Measurements from ENCODE around the gene EPS15. TPM values are rescaled to one million over a fixed set of nuclear protein-coding genes. Genes with fewer than 3 reads are reported as not detected.

EPS15 gene
- total RNA-seq (10 to 100 TPM; 61.0 to 76.1 (median 75.2) TPM), total RNA-seq (101 to 194 (median 135) reads per million in 29 experiments)
- 95.9 TPM for total RNA-seq (2013)

DNA sequence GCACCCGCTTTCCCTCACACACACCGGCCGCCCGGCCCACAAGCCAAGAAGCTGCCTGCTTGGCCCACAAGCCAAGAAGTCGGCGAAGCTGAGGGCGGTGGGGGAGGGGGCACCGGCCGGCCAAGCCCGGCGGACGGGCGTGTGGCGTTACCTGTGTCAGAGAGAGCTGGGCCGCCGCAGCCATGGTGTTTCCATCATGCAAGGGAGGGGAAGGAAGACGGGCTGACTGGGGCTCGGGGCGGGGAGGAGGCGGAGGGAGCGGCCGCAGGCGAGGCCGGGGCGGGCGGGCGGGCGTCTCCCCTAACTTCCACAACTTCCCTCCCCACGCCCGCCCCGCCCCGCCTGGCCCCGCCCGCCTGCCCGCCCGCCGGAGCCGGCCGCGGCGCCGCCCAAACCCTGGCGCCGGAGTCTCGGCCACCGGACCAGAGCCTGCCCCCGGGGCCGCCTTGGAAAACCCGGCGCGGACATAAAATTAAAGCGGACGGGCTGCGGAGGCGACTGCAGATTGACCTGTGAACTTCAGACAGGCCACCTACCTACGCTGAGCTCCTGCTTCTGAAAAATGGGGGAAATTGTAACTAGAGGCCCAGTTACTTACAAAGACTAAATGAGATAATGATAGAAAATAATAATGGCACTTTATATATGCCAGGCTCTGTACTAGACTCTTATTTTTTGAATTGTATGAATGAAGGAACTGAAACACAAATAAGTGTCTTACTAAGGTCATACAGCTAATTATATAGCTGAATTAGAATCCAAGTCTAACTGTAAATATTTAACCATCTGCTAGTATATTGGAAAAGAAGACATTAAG, at the start of gene EPS15:
TSS of gene EPS15 (minus strand) at position 219 of the 817 bp plus-strand sequence. CDS start at position 184, 35 bp downstream.
- H3K36me3 Mint-ChIP-seq: no peaks in the 10 kb centered on the region
- H3K4me1 Mint-ChIP-seq: peaks cover 55 to 60% (median 56%) of the 10 kb centered on the region in 3 donors
- peak within 1 kb of the TSS; percentile 88 to 92 for H3K27ac Mint-ChIP-seq
- no peaks in the 10 kb centered on the region for H3K36me3 ChIP-seq (ENCODE audit: control insufficient read depth in 2 of 2, extremely low read depth in 1 of 2, insufficient read depth in 1 of 2, low read length in 1 of 2)
- peak within 1 kb of the TSS; percentile 83 for H3K27ac ChIP-seq (ENCODE audit: low read length)
- 7% methylated on average over 20 of the region's 56 CpGs for WGBS (ENCODE audit: insufficient coverage)
- peak within 1 kb of the TSS; percentile 65 to 88 for H3K4me3 ChIP-seq (ENCODE audit: control insufficient read depth in 1 of 2, extremely low read depth in 1 of 2, low read length in 1 of 2)
- POLR2A ChIA-PET: interaction anchor here in 1 of 2 donors (0.7 kb wide), 1 partner anchor 1805 kb away, joined by 5 read pairs; no protein-coding TSS in a partner anchor
- no peaks in the 10 kb centered on the region for H3K27me3 Mint-ChIP-seq
- H3K27me3 ChIP-seq (replicated peaks in 1 of 2; ENCODE audit: control insufficient read depth in 2 of 2, extremely low read depth in 1 of 2, insufficient read depth in 2 of 2, low read length in 1 of 2): no peaks in the 10 kb centered on the region
- H3K4me1 ChIP-seq (ENCODE audit: control insufficient read depth in 1 of 2, extremely low read depth in 1 of 2, insufficient read depth in 2 of 2, low read length in 2 of 2): peaks cover 9 to 24% of the 10 kb centered on the region in 2 experiments
- peak within 1 kb of the TSS; percentile 91 to 99 (median 95) for H3K4me3 Mint-ChIP-seq
- H3K9me3 ChIP-seq: no peaks in the 10 kb centered on the region
- CTCF ChIA-PET: interaction anchor here in 1 of 2 donors (0.6 kb wide), 2 partner anchors 16 to 98 kb away, joined by 3 read pairs; partner anchors contain the start of gene OSBPL9
- ATAC-seq (replicated peaks in 1 of 4) (peak; percentile 80 to 88 (median 86)), DNase-seq (peak; percentile 69 to 87 (median 82))
- no peaks in the 10 kb centered on the region for H3K9me3 Mint-ChIP-seq

DNA sequence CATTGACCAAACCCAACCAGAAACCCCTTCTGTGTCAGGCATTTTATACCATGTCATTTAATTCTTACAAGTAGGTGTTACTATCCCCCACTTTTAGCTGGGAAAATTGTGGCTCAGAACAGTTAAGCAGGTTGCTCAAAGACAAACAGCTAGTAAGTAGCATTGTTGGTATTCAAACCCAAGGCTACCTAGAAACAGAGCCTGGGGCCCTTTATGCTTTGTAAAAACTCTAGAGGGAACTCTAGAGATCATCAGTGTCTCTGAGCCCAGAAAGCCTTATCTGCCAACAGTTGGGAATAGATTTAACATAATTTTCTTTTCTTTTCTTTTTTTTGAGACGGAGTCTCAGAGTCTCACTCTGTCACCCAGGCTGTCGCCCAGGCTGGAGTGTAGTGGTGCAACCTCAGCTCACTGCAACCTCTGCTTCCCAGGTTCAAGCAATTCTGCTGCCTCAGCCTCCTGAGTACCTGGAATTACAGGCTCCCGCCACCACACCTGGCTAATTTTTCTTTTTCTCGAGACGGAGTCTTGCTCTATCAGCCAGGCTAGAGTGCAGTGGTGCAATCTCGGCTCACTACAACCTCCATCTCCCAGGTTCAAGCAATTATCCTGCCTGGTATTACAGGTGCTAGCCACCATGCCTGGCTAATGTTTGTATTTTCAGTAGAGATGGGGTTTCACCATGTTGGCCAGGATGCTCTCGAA, 49.3 kb upstream of the EPS15 start:
- ATAC-seq (replicated peaks in 1 of 4) (no peak), DNase-seq (no peak)
- WGBS (ENCODE audit: insufficient coverage): 95% methylated on average over 4 of the region's 7 CpGs
- Mint-ChIP-seq H3K4me3 (no peak overlapping the region), H3K36me3 (no peaks in the 10 kb centered on the region), H3K27me3 (no peaks in the 10 kb centered on the region), H3K4me1 (peaks cover 29 to 47% (median 45%) of the 10 kb centered on the region in 3 donors), H3K9me3 (no peaks in the 10 kb centered on the region), H3K27ac (peak overlapping the region; percentile 93)
- H3K36me3 ChIP-seq (ENCODE audit: control insufficient read depth in 2 of 2, extremely low read depth in 1 of 2, insufficient read depth in 1 of 2, low read length in 1 of 2): no peaks in the 10 kb centered on the region
- no peaks in the 10 kb centered on the region for H3K27me3 ChIP-seq (replicated peaks in 1 of 2; ENCODE audit: control insufficient read depth in 2 of 2, extremely low read depth in 1 of 2, insufficient read depth in 2 of 2, low read length in 1 of 2)
- peak overlapping the region; percentile 77 for H3K27ac ChIP-seq (ENCODE audit: low read length)
- CTCF ChIA-PET: interaction anchor here in 1 of 2 donors (1.1 to 1.9 kb wide), 2 partner anchors 199 to 201 kb away, joined by 4 to 7 read pairs; no protein-coding TSS in a partner anchor
- H3K4me1 ChIP-seq (ENCODE audit: control insufficient read depth in 1 of 2, extremely low read depth in 1 of 2, insufficient read depth in 2 of 2, low read length in 2 of 2): peaks cover 19 to 28% of the 10 kb centered on the region in 2 experiments
- POLR2A ChIA-PET: no interaction called here
- no peak overlapping the region for H3K4me3 ChIP-seq (ENCODE audit: control insufficient read depth in 1 of 2, extremely low read depth in 1 of 2, low read length in 1 of 2)
- H3K9me3 ChIP-seq: no peaks in the 10 kb centered on the region

DNA sequence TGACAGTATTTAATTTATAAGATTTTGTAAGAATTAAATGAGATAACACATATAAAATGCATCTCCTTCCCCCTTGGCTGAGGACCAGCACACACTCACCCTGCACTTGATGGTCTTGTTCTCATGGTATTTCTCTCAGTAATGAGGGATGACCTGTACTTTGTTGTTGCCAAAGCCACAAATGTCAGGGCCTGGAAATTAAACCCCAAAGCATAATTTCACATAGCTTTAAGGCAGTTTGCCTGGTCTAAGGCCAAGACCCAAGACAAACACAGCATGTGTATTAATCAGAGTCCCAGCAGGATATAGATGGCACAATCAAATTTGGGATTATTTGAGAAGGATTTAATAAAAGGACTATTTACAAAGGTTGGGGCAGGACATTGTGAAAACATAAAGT, 48.6 kb upstream of the EPS15 start:
- Mint-ChIP-seq H3K27me3 (no peaks in the 10 kb centered on the region), H3K36me3 (no peaks in the 10 kb centered on the region), H3K27ac (peak overlapping the region in 1 of 2 donors; percentile 25), H3K4me3 (no peak overlapping the region), H3K4me1 (peaks cover 29 to 47% (median 45%) of the 10 kb centered on the region in 3 donors), H3K9me3 (no peaks in the 10 kb centered on the region)
- peaks cover 19 to 28% of the 10 kb centered on the region in 2 experiments for H3K4me1 ChIP-seq (ENCODE audit: control insufficient read depth in 1 of 2, extremely low read depth in 1 of 2, insufficient read depth in 2 of 2, low read length in 2 of 2)
- H3K27me3 ChIP-seq (replicated peaks in 1 of 2; ENCODE audit: control insufficient read depth in 2 of 2, extremely low read depth in 1 of 2, insufficient read depth in 2 of 2, low read length in 1 of 2): no peaks in the 10 kb centered on the region
- DNase-seq (no peak), ATAC-seq (replicated peaks in 1 of 4) (no peak)
- no peak overlapping the region for H3K27ac ChIP-seq (ENCODE audit: low read length)
- POLR2A ChIA-PET: no interaction called here
- no peaks in the 10 kb centered on the region for H3K36me3 ChIP-seq (ENCODE audit: control insufficient read depth in 2 of 2, extremely low read depth in 1 of 2, insufficient read depth in 1 of 2, low read length in 1 of 2)
- H3K4me3 ChIP-seq (ENCODE audit: control insufficient read depth in 1 of 2, extremely low read depth in 1 of 2, low read length in 1 of 2): no peak overlapping the region
- no peaks in the 10 kb centered on the region for H3K9me3 ChIP-seq
- CTCF ChIA-PET: no interaction called here

DNA sequence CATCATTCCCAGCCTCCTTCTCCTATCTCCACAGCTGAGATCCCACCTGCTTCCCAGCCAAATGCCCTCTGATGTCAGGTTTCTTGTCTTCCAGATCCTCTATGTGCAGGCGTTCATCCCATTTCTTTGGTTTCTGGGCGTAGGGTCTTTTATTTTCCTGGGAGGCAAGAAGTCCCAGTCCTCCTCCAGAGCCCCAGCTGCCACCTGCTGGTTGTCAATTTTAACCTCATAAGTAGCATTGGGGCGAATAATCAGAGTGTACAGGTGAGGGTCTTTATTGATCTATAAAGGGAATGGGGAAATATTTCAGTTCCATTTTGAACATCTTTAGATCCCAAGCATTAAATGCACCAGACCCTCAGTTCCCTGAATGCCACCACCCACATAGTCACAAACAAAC, 47.2 kb upstream of the EPS15 start:
- H3K4me1 Mint-ChIP-seq: peaks cover 29 to 44% (median 37%) of the 10 kb centered on the region in 3 donors
- no peak overlapping the region for H3K4me3 Mint-ChIP-seq
- ATAC-seq (replicated peaks in 1 of 4): no peak
- Histone ChIP-seq H3K4me3 (ENCODE audit: control insufficient read depth in 1 of 2, extremely low read depth in 1 of 2, low read length in 1 of 2) (no peak overlapping the region), H3K36me3 (ENCODE audit: control insufficient read depth in 2 of 2, extremely low read depth in 1 of 2, insufficient read depth in 1 of 2, low read length in 1 of 2) (no peaks in the 10 kb centered on the region), H3K27ac (ENCODE audit: low read length) (no peak overlapping the region), H3K27me3 (replicated peaks in 1 of 2; ENCODE audit: control insufficient read depth in 2 of 2, extremely low read depth in 1 of 2, insufficient read depth in 2 of 2, low read length in 1 of 2) (no peaks in the 10 kb centered on the region), H3K9me3 (no peaks in the 10 kb centered on the region), H3K4me1 (ENCODE audit: control insufficient read depth in 1 of 2, extremely low read depth in 1 of 2, insufficient read depth in 2 of 2, low read length in 2 of 2) (peaks cover 19 to 24% of the 10 kb centered on the region in 2 experiments)
- ChIA-PET CTCF (no interaction called here), POLR2A (no interaction called here)
- H3K9me3 Mint-ChIP-seq: no peaks in the 10 kb centered on the region
- DNase-seq: no peak
- H3K36me3 Mint-ChIP-seq: no peaks in the 10 kb centered on the region
- no peaks in the 10 kb centered on the region for H3K27me3 Mint-ChIP-seq
- no CpG with 5 or more reads among the region's 3 CpGs for WGBS (ENCODE audit: insufficient coverage)
- no peak overlapping the region for H3K27ac Mint-ChIP-seq

DNA sequence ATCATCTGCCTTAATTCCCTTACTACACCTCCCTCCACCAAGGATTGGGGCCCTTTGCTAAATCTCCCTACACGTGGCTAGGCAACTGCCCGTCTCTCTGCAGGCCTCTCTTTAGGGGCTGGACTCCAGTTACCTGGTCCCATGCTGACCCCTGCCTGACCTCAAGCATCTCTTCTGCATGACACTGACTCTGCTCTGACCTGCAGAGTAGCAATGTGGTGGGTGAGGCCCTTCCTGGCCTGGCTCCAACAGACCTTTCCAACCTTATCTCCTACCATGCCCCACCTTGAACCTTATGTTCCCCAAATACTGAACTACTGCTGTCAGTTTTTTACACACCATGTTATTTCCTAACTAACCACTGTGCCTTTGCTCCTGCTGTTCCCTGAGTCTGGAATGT, 45.9 kb upstream of the EPS15 start:
- CTCF ChIA-PET: interaction anchor here in 1 of 2 donors (0.6 kb wide), 1 partner anchor 332 kb away, joined by 4 read pairs; no protein-coding TSS in a partner anchor
- peaks cover 13 to 17% of the 10 kb centered on the region in 2 experiments for H3K4me1 ChIP-seq (ENCODE audit: control insufficient read depth in 1 of 2, extremely low read depth in 1 of 2, insufficient read depth in 2 of 2, low read length in 2 of 2)
- Mint-ChIP-seq H3K4me3 (no peak overlapping the region), H3K9me3 (no peaks in the 10 kb centered on the region), H3K4me1 (peaks cover 19 to 31% (median 25%) of the 10 kb centered on the region in 3 donors), H3K36me3 (no peaks in the 10 kb centered on the region), H3K27ac (no peak overlapping the region), H3K27me3 (no peaks in the 10 kb centered on the region)
- no peak overlapping the region for H3K4me3 ChIP-seq (ENCODE audit: control insufficient read depth in 1 of 2, extremely low read depth in 1 of 2, low read length in 1 of 2)
- no peaks in the 10 kb centered on the region for H3K36me3 ChIP-seq (ENCODE audit: control insufficient read depth in 2 of 2, extremely low read depth in 1 of 2, insufficient read depth in 1 of 2, low read length in 1 of 2)
- no peaks in the 10 kb centered on the region for H3K27me3 ChIP-seq (replicated peaks in 1 of 2; ENCODE audit: control insufficient read depth in 2 of 2, extremely low read depth in 1 of 2, insufficient read depth in 2 of 2, low read length in 1 of 2)
- WGBS (ENCODE audit: insufficient coverage): 100% methylated on average over 1 of the region's 2 CpGs
- DNase-seq (no peak), ATAC-seq (replicated peaks in 1 of 4) (no peak)
- H3K27ac ChIP-seq (ENCODE audit: low read length): no peak overlapping the region
- no peaks in the 10 kb centered on the region for H3K9me3 ChIP-seq
- POLR2A ChIA-PET: interaction anchor here in 1 of 2 donors (0.5 kb wide), 1 partner anchor 76 kb away, joined by 4 read pairs; no protein-coding TSS in a partner anchor

DNA sequence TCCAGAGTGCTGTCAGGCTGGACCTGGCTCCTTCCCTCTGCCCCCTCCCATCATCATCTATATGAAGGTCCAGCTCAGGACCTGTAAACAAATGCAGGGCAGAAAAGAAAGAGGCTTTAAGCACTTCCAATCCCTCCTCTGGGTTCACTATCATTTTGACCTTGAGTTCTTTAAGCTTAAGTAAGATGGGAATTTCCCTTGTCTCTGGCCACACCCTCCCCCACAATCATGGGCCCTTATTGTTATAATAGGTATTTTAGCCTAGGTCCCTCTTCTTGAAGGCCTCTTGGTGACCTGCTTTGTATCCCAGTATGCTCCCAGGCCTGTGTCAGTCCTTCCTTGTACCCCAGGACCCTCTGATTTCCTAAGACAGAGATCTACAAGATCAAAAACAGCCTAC, 45.1 kb upstream of the EPS15 start:
- Mint-ChIP-seq H3K27ac (no peak overlapping the region), H3K9me3 (no peaks in the 10 kb centered on the region), H3K4me1 (peaks cover 10 to 23% (median 16%) of the 10 kb centered on the region in 3 donors), H3K27me3 (no peaks in the 10 kb centered on the region), H3K4me3 (no peak overlapping the region), H3K36me3 (no peaks in the 10 kb centered on the region)
- Histone ChIP-seq H3K4me1 (ENCODE audit: control insufficient read depth in 1 of 2, extremely low read depth in 1 of 2, insufficient read depth in 2 of 2, low read length in 2 of 2) (peaks cover 5 to 8% of the 10 kb centered on the region in 2 experiments), H3K27ac (ENCODE audit: low read length) (no peak overlapping the region), H3K9me3 (no peaks in the 10 kb centered on the region), H3K27me3 (replicated peaks in 1 of 2; ENCODE audit: control insufficient read depth in 2 of 2, extremely low read depth in 1 of 2, insufficient read depth in 2 of 2, low read length in 1 of 2) (no peaks in the 10 kb centered on the region), H3K36me3 (ENCODE audit: control insufficient read depth in 2 of 2, extremely low read depth in 1 of 2, insufficient read depth in 1 of 2, low read length in 1 of 2) (no peaks in the 10 kb centered on the region), H3K4me3 (ENCODE audit: control insufficient read depth in 1 of 2, extremely low read depth in 1 of 2, low read length in 1 of 2) (no peak overlapping the region)
- ATAC-seq (replicated peaks in 1 of 4): no peak
- peak in 3 of 35 experiments; percentile 2 to 36 (median 3) for DNase-seq
- POLR2A ChIA-PET: no interaction called here
- CTCF ChIA-PET: interaction anchor here in 1 of 2 donors (0.6 kb wide), 1 partner anchor 46 kb away, joined by 5 read pairs; no protein-coding TSS in a partner anchor

Data from T-cell (primary cell).